M059J (cell line): ENCODE data around the gene ARMC10. TPM values are rescaled to one million over a fixed set of nuclear protein-coding genes. Genes with fewer than 3 reads are reported as not detected.
A peak's percentile ranks its signal among the peaks of the same experiment; 100 is the strongest.
"Not testable (repeated sequence)": the region's sequence is repeated elsewhere in the genome, so short reads cannot be mapped to it uniquely, and the experiment has no call there.

ENCODE experiments used
- DNase-seq: peaks from one replicate; pipeline ENCODE4 v3.0.0-alpha.2; 2012; ENCODE audit warnings: low read depth
- total RNA-seq: library from RNA; depleted of rRNA; stranded (reverse); fragments of >200 nt; shearing (Covaris generic); gene quantifications from 2 replicates; pipeline ENCODE4 v1.2.3, GENCODE V29; 2014; rRNA removed

ARMC10 gene
- total RNA-seq, result 56.9 and 57.2 TPM in 2 replicates

DNA sequence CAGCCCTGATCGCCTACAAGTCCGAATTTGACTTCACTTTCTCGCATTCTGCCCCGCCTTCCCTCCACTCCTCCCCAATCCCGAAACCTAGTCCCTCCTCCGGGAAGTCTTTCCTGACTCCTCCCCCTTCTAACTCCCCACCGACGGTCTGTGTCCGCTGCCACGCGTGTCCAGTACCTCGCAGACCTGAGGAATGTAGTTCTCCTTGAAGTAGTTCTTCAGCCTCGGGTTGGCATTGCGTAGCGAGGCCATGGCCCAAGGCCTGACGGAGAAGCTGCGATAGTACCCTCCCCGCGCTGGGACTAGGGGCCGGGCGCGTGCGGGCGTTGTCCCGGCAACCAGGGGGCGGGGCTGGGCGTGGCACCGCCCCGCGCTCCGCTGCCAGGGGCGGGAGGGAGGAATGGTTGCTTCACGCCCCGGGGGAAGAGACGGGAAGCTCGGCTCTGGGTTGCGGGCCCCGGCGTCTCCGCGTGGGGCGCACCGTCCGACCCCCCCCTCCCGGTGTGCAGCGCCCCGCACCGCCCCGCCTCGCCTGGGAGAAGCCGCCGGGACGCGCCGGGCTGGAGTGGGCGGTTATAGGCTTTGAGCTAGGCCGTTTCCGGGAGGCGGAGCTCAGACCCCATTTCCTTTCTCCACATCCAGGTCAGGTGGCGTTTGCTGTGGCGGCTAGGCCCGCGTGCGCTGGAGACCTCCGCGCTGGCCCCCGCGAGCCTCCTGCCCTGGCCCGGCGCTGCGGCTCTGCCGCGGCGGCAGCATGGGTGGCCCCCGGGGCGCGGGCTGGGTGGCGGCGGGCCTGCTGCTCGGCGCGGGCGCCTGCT is at the start of gene ARMC10, which contains the start of gene FBXL13:
Gene ARMC10, plus strand, starts transcription at position 622 of the 818 bp plus-strand sequence. Its CDS starts 133 bp downstream, at position 755.
Gene FBXL13, minus strand, starts transcription at position 278 of the 818 bp plus-strand sequence.
- peak; percentile 91 for DNase-seq

- DNase-seq, result no peak
Observed at GRCh38 chr7:103025341-103025740, 49.6 kb upstream of the ARMC10 start.

DNA sequence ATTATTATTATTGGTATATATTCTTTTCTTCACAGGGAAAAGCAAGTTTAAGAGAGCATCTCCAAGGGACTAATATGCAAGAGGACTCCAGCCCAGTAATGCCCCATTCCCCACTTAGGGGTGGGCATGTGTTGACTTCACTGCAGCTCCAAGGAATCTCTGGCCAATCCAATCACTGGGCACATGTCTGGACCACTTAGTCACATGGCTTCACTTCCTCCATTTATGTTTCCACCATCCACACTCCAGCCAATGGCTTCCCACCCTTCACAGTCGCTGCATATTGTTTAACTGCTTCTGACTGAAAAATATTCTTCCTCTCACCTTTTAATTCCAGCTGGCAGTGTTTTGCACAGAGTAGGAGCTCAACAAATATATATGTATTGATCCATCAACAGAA is 43.9 kb upstream of the ARMC10 start:
- no peak for DNase-seq

- DNase-seq, result peak; percentile 39
Observed at GRCh38 chr7:103031781-103032180, 43.2 kb upstream of the ARMC10 start.

GRCh38 chr7:103034318-103034717 is 40.6 kb upstream of the ARMC10 start:
- DNase-seq, result not testable (repeated sequence)

DNA sequence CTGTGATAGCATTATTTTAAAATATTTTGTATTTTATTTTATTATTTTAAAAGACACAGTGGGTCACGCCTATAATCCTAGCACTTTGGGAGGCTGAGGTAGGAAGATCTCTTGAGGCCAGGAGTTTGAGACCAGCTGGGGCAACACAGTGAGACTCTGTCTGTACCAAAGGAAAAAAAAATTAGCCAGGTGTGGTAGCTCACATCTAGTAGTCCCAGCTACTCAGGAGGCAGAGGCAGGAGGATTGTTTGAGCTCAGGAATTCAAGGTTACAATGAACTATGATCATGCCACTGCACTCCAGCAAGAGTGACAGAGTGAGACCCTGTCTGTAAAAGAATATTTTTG is 37.5 kb upstream of the ARMC10 start:
- DNase-seq, result no peak

GRCh38 chr7:103037823-103038739 is 36.9 kb upstream of the ARMC10 start:
- DNase-seq, result not testable (repeated sequence)

GRCh38 chr7:103041815-103042214 is 33.1 kb upstream of the ARMC10 start:
- not testable (repeated sequence) for DNase-seq

DNA sequence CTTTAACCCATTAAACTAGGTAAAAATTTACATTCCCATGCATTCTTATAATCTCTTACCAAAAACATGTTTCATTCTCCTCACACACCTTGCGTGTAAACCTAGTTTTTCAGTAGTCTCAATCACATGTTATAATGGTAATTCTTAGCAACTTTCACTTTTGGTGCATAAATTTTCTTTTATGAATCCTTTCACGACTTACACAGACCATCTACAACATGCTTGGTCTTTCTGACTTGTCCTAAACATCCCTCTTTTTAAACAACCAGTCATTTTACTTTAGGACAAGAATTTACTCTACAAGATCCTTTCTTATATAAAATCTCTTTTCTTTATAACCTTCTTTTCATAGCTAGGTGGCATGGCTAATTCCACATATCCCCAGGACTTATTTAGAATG is 26.1 kb upstream of the ARMC10 start:
- DNase-seq, result peak; percentile 53

GRCh38 chr7:103051519-103051918 is 23.4 kb upstream of the ARMC10 start:
- no peak for DNase-seq

DNA sequence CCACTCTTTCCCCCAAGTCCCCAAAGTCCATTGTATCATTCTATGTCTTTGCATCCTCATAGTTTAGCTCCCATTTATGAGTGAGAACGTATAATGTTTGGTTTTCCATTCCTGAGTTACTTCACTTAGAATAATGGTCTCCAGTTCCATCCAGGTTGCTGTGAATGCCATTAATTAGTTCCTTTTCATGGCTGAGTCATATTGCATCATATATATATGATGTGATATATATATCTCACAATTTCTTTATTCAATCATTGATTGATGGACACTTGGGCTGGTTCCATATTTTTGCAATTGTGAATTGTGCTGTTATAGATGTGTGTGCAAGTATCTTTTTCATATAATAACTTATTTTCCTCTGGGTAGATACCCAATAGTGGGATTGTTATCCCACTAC is 18.9 kb upstream of the ARMC10 start:
- not testable (repeated sequence) for DNase-seq

DNA sequence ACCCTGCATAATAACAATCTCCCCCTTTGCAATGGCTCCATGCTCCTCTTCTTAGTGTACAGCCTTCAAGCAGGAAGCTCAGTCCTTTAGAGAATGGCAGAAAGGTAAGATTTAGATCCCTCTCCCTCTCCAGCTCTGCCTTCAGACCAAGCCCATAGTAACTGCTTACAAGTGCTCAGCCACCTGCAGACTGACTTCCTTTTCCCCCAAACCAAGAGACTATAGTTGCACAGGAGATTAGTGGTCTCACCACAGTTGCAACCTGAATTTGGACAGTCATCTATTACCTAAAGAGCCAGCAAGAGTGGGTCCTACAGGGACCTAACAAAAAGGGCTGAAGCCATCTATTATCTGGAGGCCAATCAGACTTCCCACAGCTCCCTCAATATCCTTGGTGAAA is 16.8 kb upstream of the ARMC10 start:
- DNase-seq, result no peak

DNA sequence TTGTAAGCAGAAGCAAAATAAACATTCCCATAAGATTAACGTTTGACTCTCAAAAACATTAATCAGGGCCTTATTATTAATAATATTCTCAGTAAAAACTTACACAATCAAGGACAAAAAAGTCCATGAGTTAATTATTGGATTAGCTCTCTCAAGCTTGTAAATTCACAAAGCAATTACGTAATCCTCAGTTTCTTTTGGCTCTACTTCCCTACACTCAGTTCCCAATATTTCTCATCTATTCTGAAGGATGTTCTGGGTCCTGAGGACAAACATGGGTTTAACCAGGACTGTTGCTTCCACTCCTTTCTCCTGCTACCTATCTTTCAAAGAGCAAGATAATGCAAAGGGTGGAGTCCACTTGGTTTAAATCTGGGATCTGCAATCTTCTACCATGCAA is 15.5 kb upstream of the ARMC10 start:
- DNase-seq, result no peak

- no peak for DNase-seq
Observed at GRCh38 chr7:103063895-103064294, 11.0 kb upstream of the ARMC10 start.

- DNase-seq, result peak; percentile 54
Observed at GRCh38 chr7:103065667-103066066, 9.3 kb upstream of the ARMC10 start.

GRCh38 chr7:103068414-103069403 is 6.2 kb upstream of the ARMC10 start:
- DNase-seq, result no peak

DNA sequence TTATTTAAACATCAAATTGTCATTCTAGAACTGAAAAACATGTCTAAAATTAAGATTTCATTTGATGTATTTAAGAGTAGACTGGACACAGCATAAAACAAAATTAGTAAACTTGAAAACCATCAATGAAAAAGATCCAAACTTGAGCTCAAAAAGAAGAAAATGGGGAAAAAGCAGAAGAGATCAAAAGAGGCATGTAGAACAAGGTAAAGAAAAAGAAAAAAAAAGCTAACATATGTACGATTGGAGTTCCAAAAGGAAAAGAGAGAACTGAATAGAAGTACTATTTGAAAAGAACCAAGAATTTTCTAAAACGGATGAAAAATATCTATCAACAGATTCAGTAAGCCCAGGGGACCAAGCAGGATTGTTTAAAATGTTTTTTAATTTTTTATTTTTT is 3.9 kb upstream of the ARMC10 start:
- no peak for DNase-seq

DNA sequence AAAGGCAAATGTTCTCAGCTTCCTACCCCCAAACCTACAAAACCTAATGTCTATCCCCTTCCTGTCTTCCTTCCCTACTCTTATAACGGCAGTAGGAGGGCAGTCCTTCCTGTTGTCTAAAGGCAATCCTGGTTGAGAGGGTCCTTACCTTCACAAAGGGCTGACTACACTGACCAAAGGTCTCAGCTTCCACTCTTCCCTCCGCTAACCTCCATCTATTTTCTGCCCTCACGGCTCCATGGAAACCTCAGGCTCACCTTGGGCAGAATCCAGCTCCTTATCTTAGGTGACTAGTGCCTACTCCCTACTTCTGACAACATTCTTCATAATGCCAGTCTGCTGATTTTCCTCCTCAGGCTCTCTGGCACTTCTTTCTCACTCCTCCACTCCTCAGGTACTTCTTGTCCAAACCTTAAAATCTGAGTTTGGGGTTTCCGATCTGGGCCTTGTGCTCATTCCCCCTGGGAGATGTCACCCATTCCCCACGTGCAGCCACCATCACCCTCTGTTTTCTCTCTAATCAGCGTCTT is 886 bp upstream of the ARMC10 start:
- DNase-seq, result peak; percentile 57

DNA sequence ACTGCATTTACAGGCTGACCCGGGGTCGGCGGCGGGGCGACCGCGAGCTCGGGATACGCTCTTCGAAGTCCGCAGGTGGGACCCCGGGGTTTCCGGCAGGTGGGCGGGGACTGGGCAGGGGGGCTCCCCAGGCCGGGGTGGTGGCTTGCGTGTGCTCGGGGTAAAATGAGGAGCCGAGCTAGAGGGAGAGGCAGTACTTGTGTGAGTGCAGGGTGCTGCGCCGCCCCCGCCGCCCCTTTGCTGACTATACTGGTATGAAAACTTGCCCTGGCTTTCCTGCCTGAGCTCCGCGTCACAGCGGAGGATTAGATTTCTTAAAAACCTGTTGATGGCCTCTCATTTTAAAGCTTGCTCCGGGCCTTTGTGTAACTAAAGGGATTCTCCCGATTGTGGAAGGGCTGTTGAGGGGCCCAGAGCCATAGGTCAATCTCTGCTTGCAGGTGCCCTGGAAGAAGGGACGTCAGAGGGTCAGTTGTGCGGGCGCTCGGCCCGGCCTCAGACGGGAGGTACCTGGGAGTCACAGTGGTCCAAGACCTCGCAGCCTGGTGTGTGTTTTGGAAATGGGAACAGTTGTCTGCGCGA is 488 bp downstream of the ARMC10 start:
- DNase-seq, result peak; percentile 56

DNA sequence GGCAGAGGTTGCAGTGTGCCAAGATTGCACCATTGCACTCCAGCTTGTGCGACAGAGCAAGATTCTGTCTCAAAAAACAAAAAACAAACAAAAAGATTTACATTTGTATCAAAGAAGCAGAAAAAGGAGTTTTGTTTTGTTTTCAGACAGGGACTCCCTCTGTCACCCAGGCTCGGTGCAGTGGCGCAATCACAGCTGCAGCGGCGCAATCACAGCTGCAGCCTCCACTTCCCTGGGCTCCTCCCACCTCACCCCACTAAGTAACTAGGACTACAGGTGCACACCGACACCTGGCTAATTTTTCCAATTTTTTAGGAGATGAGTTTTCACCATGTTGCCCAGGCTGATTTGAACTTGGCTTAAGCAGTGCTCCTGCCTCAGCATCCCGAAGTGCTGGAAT is 1.8 kb downstream of the ARMC10 start:
- no peak for DNase-seq

DNA sequence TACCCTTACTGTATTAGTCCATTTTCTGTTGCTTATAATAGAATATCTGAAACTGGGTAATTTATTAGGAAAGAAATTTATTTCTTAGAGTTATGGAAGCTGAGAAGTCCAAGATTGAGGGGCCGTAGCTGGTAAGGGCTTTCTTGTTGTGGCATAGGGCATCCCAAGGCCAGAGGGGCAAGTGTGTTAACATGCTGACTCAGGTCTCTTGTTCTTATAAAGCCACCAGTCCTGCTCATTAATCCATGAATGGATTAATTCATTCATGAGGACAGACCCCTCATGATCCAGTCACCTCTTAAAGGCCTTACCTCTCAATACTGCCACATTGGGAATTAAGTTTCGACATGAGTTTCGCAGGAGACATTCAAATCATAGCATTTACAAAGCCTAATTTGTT is 2.4 kb downstream of the ARMC10 start:
- no peak for DNase-seq
